Nucleus accumbens (tissue), 56 donors: Measurements from ENCODE around the gene CTBP2.
"Not testable (repeated sequence)": the region's sequence is repeated elsewhere in the genome, so short reads cannot be mapped to it uniquely, and the experiment has no call there.

ENCODE experiments used
- DNase-seq, 56 donors: peaks; one replicate each; lab custom pipeline; 2025; lab: John Stamatoyannopoulos, UW

Gene CTBP2

GRCh38 chr10:125076121-125076825 is 84.1 kb downstream of the CTBP2 start:
- DNase-seq: no peak

- DNase-seq: no peak
These were observed 86.4 kb downstream of the CTBP2 start for GRCh38 chr10:125073996-125074395.

GRCh38 chr10:125072794-125073193 is 87.6 kb downstream of the CTBP2 start:
- DNase-seq: no peak

- DNase-seq: no peak
These were observed 89.4 kb downstream of the CTBP2 start for GRCh38 chr10:125071008-125071407.

- no peak for DNase-seq
These were observed 92.0 kb downstream of the CTBP2 start for GRCh38 chr10:125068406-125068805.

- no peak for DNase-seq
These were observed 92.6 kb downstream of the CTBP2 start for GRCh38 chr10:125067764-125068163.

- DNase-seq: no peak
These were observed 93.5 kb downstream of the CTBP2 start for GRCh38 chr10:125066764-125067450.

- DNase-seq: no peak
These were observed 95.5 kb downstream of the CTBP2 start for GRCh38 chr10:125064681-125065492.

GRCh38 chr10:125063256-125063925 is 97.0 kb downstream of the CTBP2 start:
- DNase-seq: no peak

GRCh38 chr10:125062914-125063230 is 97.5 kb downstream of the CTBP2 start:
- peak in 40 of 56 donors; percentile 11 to 69 (median 36) for DNase-seq

- no peak for DNase-seq
These were observed 98.0 kb downstream of the CTBP2 start for GRCh38 chr10:125062227-125062913.

GRCh38 chr10:125061557-125062226 is 98.7 kb downstream of the CTBP2 start:
- peak in 4 of 56 donors; percentile 9 to 33 (median 18) for DNase-seq

GRCh38 chr10:125060826-125061556 is 99.4 kb downstream of the CTBP2 start:
- DNase-seq: peak in 54 of 56 donors; percentile 27 to 92 (median 74)

GRCh38 chr10:125060482-125060825 is 99.9 kb downstream of the CTBP2 start:
- peak in 1 of 56 donors; percentile 38 for DNase-seq

GRCh38 chr10:125060026-125060425 is 100.3 kb downstream of the CTBP2 start:
- no peak for DNase-seq

- DNase-seq: not testable (repeated sequence)
These were observed 101.0 kb downstream of the CTBP2 start for GRCh38 chr10:125059348-125059747.

- peak in 54 of 56 donors; percentile 19 to 94 (median 84) for DNase-seq
These were observed 103.0 kb downstream of the CTBP2 start for GRCh38 chr10:125057158-125058001.
